Glomerular visceral epithelial cell (primary cell): ENCODE results near the gene U2AF2.

Experiments used
- DNase-seq: peaks from one replicate; pipeline ENCODE4 v3.0.0-alpha.2; 2016; ENCODE audit errors: extremely low spot score

U2AF2 gene

DNA sequence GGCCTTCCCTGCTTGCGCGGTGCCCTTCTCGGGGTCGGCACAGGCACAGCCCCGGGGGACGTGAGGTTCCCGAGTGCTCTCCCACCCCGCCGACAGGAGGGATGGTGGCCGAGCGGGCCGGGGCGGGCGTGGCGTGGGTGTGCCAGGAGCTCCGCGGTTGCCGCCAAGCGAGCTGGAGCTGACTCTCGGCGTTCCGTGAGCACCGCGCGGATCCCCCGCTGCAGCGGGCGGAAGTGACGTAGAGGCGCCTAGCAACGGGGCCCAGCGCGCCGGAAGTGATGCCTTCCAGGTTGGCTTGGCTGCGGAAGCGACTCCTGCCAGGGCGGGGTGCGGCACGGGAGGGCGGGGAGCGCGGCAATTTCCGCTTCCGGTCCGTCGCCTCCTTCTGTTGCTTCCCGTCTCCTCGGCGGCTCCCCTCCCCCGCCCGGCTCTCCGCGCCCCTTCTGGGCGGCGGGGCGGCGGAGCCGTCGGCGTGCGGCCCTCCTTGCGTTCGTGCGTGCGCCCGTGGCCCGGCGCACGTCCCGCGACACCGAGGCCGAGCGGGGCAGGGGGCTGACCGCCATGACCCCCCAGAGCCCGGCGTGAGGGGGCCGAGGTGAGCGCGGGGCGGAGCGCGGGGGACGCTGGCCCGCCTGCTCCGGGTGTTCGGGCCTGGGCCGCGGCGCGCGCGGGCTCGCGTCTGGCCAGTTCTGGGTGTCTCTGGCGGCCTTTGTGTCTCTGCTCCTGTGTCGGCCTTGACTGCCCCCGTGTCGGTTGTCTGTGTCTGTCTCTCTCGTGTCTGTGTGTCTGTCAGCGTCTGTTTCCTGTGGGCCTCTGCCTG lies 20.2 kb downstream of the U2AF2 start, which contains the start of gene EPN1:
Gene EPN1 (plus strand): TSS at position 386 of the 820 bp plus-strand sequence. CDS start 3,402 bp downstream, outside the sequence.
- DNase-seq, result peak; percentile 97

DNA sequence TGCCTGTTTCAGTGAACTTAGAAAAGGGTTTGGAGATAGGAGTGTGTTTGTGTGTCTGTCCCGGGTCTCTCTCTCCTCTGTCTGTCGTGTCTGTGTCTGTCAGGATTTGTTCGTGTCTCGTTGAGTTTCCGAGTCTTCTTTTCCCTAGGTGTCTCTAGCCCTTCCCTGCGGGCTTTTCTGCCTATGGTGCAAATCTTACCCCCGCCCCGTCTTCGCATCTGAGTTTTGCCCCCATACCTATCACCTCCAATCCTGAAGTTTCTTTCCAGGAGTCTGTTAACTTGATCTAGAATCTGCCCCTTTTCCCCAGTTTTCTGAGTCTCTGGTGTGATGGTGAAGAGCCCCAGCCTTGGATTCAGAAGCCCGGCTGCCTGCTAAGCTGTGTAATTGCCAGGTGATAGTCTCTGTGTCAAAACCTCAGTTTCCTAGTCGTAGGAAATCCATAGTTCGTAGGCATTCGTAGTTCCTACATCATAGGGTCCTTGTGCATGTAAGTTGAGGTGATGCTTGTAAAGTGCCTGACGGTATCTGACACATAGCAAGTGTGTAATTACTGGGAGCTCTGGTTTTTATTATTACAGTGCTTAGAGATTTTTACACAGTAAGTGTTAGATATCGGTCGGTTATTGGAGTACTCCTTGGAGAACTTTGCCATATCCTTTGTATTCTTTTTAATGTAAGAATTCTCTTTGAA lies 21.0 kb downstream of the U2AF2 start:
- no peak for DNase-seq

DNA sequence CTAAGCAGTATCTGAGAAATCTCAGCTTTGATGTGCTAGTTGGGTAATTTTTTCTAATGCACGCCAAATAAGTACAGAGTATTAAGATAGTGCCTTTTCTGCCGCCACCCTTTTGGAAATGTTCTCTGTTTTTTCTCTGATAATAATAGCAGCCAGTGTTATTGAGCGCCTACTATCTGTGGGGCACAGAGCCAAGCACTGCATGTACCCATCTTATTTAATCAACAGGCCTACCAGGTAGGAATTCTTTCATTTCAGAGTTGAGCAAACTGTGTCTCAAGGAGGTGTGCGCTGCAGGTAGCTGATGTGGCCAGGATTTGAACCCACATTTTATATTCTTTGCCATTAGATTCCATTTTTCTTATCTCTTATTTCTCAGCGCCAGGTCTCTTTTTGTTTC lies 21.5 kb downstream of the U2AF2 start:
- DNase-seq, result no peak

DNA sequence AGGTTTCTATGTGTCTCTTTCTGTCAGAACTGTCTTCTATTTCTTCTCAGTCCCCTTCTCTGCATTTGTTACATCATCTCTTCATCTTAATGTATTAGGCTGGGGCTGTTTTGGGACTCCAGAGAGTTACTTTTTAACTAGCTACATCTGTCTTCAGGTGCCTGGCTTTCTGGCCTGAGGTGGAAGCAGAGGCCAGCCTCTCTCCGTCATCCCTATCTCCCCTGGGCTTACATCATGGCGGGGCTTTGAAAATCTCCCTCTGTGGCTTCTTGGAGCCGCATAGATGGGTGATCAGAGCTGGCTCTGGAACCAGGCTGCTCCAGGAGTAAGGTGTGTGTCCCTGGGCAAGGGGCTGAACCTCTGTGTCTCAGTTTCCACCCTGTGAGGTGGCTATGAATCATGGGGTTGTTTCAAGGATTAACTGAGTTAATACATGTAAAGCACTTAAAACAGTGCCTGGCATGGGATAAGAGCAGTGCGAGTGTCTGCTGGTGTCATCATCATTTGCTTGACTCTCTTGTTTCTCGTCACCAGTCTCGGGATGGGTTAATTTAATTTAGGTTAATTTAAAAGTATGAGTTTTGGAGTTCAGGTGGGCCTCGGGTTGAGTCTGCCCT lies 22.2 kb downstream of the U2AF2 start:
- DNase-seq, result no peak

DNA sequence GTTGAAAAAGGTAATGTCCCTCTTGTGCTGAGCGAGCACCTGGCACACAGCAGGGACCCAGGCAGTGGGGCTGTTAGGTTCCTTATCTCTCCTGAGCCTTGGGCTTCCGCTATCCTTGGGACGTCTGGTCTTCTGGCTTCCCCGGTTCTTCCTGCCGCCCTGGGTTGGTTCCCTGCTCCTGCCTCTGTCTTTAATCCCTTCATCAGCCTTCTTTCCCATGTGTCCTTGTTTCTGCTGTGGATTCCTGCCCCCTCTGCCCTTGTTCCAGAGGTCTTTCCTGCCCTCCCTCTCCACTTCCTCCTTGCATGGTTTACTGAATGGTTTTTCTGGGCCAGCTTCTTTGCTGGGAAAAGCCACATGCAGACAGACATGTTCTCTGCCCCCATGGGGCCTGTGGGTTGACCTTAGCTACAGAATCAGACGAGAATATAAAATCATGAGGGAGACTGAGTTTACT lies 22.8 kb downstream of the U2AF2 start:
- DNase-seq, result no peak

DNA sequence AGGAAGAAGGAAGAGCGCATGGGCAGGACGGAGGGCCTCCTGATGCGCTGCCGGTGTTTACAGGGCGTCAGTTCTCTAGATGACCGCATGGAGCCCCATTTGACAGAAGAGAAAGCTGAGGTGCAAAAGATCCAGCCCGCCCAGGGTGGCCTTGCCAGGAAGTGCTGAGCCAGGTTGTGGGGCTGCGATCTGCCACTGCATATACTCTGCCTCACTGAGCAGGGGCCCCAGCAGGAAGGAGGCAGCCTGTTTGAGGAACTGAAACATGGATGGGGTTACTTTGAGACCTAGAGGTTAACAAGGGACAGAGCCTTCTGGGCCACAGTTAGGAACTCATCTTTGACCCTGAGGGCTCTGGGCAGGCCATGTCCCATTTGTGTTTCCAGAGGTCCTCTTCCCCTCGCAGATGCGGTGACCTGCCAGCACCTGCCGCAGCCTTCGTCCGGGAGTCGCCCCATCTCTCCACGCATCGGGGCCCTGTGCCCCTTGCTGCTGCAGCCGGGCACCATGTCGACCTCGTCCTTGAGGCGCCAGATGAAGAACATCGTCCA lies 23.4 kb downstream of the U2AF2 start:
- DNase-seq, result no peak

DNA sequence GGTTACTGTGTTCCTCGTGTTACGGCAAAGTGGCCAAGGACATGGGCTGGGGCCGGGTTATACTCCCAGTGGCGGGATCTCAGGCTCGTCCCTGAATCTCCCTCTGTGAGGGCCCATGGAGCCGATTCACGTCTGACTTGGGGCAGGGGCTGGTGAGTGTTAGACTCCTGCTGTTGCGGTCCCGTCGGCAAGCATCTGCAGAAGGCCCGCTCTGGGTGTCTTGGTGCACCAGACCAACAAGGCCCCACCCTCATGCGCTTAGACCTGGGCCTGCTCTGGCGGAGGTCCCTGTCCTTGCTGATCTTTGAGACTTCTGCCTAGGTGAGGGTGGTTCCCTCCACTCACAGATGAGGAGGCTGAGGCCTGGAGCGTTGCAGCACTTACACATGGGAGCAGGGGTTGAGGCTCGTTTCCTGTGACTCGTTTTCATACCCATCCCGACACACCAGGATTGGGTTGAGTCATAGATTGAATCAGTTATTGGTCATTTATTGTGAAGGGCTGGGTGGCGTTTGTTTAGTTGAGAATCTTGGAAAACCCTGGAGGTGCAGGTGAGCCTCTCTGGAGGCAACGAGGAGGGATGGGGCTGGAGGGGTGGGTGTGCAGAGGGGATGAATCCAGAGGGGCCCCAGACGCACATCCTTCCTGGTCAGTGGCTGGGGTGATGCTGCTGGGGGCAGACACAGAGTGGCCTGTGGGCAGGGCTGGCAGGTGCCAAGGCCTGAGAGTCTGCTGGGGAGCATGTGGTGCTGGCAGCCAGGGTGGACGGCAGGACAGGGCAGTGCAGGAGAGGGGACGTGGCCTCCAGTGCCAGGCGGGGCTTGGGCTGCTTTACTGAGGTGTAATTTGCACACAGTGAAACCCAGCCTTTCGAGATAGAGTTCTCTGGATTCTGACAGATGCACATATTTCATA lies 24.8 kb downstream of the U2AF2 start:
- DNase-seq, result no peak

DNA sequence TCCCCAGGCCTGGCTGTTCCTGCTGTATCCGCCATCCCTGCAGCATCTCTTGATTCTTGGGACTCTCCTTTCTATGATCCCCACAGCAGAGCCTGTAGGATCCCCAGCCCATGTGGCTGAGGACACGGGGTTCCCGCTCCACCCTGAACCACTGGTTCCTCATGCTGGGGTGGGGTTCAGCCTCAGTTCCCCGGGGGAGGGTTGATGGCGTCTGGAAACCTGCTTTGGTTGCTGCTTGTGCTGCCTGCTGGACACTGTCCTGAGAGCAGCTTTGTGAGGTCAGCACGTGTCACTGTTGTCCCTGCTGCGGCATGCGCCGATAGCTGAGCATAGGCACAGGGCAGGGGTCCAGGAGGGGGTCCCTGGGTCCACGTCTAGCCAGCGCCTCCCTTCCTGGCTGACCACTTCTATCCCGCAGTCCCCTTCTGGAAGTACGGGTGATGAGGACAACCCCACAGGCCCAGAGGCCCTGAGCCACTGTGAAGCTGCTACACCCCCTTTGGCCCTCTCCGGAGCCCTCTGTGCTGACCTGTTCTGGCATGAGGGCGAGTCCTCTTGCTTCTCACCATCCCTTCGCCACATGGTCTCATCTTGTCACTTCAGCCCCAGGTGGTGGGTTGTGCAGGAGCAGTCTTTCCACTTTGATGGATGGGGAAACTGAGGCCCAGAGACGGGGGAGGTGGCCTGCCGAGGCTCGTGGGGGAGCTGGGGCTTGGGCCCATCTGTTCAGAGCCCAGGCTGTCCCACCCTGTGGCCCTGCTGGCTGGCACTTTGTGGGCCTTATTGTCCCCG lies 25.7 kb downstream of the U2AF2 start:
- DNase-seq, result no peak

DNA sequence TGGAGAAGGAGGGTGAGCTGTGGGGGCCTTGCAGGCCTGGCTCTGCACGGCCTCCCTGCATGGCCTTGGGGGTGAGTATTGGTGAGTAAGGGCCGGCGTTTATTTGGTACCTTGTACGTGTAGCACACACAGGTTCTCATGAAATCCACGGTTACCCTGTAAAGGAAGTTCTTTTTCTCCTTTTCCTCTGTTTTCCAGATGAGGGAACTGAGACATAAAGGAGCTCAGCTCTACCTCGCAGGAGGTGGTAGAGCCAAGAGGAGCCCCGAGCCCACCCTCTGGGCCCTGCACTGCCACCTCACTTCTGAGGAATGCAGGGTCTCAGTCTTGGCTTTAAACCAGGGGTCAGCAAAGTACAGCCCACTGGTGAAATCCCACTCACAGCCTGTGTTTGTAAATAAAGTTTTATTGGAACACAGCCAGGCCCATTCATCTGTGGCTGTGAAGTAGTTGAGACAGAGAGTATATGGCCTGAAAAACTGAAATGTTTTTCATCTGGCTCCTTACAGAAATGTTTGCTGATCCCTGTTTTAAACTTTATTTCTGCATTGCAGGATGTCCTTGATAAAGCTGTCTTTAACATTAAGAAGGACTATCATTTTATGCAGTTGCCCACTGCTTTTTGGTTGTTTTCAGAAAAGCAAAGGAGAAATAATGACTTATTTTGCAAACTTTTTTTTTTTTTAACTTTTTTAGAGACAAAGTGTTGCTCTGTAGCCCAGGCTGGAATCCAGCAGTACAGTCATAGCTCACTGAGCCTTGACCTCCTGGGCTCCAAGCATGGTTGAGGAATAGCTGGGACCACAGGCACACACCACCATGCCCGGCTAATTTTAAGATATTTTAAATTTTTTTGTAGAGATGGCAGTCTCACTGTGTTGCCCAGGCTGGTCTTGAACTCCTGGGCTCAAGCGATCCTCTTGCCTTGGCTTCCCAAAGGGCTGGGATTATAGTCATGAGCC lies 26.6 kb downstream of the U2AF2 start:
- peak; percentile 64 for DNase-seq

DNA sequence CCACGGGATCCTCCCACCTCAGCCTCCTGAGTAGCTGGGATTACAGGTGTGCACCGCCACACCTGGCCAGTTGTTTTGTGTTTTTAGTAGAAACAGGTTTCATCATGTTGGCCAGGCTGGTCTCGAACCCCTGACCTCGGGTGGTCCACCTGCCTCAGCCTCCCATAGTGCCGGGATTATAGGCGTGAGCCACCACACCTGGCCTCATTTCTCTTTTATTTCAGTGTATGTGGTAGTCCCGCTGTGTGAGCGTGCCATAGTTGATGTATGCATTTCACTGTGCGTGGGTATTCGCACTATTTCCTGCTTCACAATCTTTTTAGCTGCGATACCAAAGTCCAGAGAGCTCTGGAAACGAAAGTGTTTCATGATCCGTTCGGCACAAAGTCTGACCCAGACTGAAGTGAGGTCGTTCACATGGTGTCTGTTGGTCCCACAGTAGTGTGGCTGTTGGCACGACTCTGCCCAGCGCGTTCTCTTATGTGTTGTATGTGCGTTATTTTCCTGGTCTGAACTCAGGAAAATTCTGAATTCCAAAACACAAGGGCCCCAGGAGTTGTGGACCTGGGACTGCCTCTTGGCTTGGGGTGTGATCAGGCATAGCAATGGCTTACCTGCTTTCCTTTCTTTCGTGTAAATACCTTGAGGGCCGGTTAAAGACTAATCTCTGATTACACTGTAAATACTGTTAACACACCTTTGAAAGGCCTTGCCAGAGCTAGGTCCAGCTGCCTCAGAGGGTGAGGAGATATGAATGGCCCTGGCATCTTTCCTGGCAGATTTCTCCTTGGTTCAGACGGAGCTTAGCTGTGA lies 28.8 kb downstream of the U2AF2 start:
- DNase-seq, result no peak

DNA sequence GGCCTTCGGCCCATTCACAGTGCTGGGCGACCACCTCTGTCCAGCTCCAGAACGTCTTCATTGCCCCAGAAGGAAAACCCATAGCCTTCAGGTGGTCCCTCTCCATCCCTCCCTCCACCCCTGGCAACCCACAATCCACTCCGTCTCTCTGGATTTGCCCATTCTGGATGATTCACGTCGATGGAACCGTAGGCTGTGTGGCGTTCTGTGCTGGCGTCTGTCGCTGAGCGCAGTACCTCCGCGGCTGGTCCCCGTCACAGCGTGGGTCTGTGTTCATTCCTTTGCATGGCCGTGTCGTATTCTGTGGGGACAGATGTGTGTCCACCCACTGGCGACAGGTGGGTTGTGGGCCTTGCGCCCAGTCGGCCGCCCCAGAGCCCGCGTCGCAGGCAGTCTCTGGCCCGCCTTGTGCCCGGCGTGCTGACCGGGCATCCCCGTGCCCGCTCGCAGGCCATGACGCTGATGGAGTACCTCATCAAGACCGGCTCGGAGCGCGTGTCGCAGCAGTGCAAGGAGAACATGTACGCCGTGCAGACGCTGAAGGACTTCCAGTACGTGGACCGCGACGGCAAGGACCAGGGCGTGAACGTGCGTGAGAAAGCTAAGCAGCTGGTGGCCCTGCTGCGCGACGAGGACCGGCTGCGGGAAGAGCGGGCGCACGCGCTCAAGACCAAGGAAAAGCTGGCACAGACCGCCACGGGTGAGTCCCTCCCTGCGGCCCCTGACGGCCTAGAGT lies 30.3 kb downstream of the U2AF2 start:
- DNase-seq, result no peak

DNA sequence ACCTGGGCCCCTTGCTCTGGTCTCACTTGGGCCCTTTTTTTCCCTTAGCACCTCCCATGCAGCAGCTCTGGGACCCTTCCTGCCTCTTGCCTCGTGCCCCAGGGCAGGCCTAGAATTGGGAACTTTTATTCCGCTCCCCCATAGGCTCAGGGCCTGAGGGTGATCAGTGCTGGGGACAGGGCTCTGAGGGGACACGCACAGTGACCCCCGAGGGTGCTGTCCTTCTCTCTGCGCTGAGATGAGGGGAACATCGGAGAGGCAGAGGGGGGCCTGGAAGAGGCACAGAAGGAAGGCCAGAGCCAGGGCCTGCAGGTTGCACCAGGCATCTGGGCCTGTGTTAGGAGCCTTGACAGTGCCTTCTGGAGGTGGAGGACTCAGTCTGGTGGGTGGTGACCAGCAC lies 30.9 kb downstream of the U2AF2 start:
- no peak for DNase-seq

DNA sequence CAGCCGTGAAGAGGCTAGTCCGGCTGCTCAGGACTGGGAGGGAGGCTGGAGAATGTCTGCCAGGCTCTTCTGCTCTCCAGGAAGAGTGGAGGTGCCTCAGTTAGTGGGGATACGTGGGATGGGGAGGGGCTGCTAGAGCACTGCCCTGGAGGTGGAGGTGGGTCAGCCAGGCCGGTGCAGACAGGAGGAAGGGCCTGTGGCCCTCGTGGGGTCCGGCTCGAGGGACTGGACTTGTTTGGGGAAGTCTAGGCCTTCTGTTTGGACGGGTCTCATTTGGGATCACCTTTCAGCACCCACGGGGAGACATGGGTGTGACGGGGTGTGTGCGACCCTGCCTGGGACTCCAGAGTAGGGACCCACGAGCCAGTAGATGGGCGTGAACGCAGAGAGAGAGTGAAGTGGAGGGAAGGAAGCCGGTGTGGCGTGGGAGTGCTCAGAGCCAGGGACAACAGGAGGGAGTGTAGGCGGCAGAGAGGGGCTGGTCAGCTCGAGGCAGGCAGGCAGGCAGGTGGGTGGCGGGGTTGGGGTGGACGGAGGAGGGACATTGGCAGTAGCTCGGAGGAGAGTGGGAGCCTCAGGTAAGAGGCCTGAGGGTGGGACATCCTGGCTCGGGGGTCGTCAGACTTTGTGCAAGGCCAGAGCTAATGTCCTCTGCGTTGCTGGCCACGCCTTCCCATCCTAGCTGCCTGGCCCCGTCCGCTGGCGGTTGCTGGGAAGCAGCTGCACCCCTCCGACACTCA lies 31.6 kb downstream of the U2AF2 start:
- no peak for DNase-seq

DNA sequence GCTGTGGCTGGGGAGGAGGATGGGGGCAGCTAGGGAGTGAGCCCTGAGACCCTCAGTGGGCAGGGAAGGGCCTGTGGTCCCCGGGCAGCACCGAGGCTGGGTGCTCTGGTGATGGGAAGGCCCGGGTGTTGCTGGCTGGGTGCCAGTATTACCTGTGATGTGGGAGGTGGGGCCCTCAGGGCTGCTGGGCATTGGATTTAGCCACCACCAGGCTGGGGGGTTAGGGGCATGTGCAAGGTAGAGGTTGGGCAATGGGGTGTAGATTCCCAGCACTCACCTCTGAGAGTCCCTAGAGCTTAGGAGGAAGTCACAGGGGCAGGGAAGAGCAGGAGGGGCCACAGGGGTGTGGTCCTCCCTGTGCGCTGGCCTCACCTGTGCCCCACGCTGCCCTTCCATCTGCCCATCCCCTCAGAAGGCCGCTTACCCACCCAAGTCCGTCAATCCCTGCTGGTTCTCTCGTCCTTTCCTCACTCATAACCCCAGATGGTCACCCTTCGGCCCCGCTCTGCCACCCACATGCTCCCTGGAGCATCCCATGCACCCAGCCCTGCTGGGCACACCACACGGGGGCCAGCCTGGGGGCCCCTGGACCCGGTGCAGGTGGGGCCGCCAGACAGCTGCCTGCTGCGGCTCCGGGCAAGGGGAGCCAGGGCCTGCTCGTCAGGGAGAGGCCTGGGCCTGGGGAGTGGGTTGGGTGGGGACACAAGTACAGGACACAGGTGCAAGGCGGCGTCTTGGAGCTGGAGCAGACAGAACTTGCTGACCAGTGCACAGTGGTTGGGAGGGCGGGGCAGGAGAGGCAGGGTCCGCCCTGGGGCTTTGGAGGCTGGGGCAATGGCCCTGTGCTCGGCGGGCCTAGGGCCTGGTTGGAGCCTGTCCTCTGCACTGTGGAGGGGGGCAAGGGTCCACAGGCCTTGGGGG lies 32.7 kb downstream of the U2AF2 start:
- DNase-seq, result no peak

DNA sequence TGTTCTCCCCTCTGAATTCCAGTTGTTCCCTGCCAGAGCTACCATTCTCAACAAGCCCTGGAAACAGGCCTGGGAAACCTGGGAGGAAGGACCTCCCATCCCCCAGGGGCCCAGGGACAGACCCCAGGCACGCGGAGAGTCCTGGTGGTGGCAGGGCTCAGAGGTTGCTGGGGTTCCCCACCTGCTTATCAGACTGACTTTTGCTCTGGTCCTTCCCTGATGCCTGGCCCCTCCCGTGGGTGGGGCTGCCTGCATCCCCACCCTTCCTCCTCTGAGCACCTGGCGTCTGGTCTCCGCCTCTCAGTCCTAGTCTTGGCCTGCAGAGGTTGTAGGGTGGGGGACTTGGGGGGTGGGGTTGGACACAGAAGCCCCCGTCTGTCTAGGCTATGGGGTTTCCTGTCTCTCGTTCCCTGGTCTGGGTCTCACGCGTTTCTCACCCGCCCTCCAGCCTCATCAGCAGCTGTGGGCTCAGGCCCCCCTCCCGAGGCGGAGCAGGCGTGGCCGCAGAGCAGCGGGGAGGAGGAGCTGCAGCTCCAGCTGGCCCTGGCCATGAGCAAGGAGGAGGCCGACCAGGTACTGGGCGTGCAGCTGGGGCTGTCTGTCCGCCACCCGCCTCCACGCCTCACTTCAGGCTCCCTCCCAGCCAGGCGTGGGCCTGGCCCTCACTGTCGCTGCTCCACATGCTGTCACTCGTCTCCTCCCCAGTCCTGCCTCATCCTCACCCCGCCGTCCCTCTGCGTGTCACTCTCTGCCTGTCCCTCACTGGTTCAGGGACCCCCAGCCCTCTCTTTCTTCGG lies 33.8 kb downstream of the U2AF2 start:
- DNase-seq, result no peak
